ENCODE results near the gene THBS4. TPM values are rescaled to one million over a fixed set of nuclear protein-coding genes. Genes with fewer than 3 reads are reported as not detected.
A peak's percentile ranks its signal among the peaks of the same experiment; 100 is the strongest.

The THBS4 gene
- total RNA-seq (2014; rRNA removed; shearing (Covaris generic)) (under 0.01 and 0.43 TPM in 2 replicates), polyA plus RNA-seq (2016; fragmentation: Nextera tagmentation; extraction: Ambion mirVana) (0.70 and 0.74 TPM in 2 replicates)

GRCh38 chr5:80034962-80035821 is at the start of gene THBS4:
Gene THBS4, plus strand, starts transcription at chr5:80035348. Its CDS starts 190 bp downstream, at chr5:80035538.
- Histone ChIP-seq H4K20me1 (ENCODE audit: insufficient read depth) (no peaks in the 10 kb centered on the region), H3K9ac (no peak within 1 kb of the TSS), H3K4me3 (no peak within 1 kb of the TSS), H3K79me2 (ENCODE audit: insufficient read depth) (no peaks in the 10 kb centered on the region), H3K27ac (no peak within 1 kb of the TSS), H3K27me3 (replicated peaks; ENCODE audit: insufficient read depth) (peaks cover 70% of the 10 kb centered on the region), H3K9me3 (ENCODE audit: low read depth) (no peaks in the 10 kb centered on the region), H2AFZ (no peak within 1 kb of the TSS), H3F3A (ENCODE audit: insufficient read depth) (no peaks in the 10 kb centered on the region), H3K4me2 (ENCODE audit: unreplicated experiment) (no peak within 1 kb of the TSS), H3K4me1 (ENCODE audit: insufficient read depth) (no peaks in the 10 kb centered on the region), H3K9me2 (ENCODE audit: insufficient read depth) (no peaks in the 10 kb centered on the region), H3K36me3 (ENCODE audit: low read depth) (no peaks in the 10 kb centered on the region)
- TF ChIP-seq EZH2 (IDR thresholded peaks at IDR 0.05; ENCODE audit: insufficient read depth, poor library complexity, severe bottlenecking) (peak; percentile 49), EZH2phosphoT487 (IDR thresholded peaks at IDR 0.05; ENCODE audit: insufficient read depth, low read depth) (no peak)
- DNase-seq = peak; percentile 16
- WGBS, 2 experiments (ENCODE audit: low coverage in 1 of 2, low lambda C conversion rate in 2 of 2, missing lambda C conversion rate in 2 of 2) = 18% methylated on average over 26 to 61 of the region's 76 CpGs
- in situ Hi-C loops (cut with MboI) = no loop called here

- Histone ChIP-seq H3K9me3 (ENCODE audit: low read depth) (no peaks in the 10 kb centered on the region), H3K4me2 (ENCODE audit: unreplicated experiment) (no peak overlapping the region), H3K27ac (no peak overlapping the region), H3F3A (ENCODE audit: insufficient read depth) (peaks cover 19% of the 10 kb centered on the region; the same call in 1 of the 2 replicates), H3K9ac (no peak overlapping the region), H3K27me3 (replicated peaks; ENCODE audit: insufficient read depth) (no peaks in the 10 kb centered on the region), H2AFZ (no peak overlapping the region), H4K20me1 (ENCODE audit: insufficient read depth) (no peaks in the 10 kb centered on the region), H3K9me2 (ENCODE audit: insufficient read depth) (no peaks in the 10 kb centered on the region), H3K4me3 (no peak overlapping the region), H3K79me2 (ENCODE audit: insufficient read depth) (peaks cover 18% of the 10 kb centered on the region), H3K4me1 (ENCODE audit: insufficient read depth) (peaks cover 24% of the 10 kb centered on the region), H3K36me3 (ENCODE audit: low read depth) (peaks cover 41% of the 10 kb centered on the region)
- in situ Hi-C loops (cut with MboI) = no loop called here
- DNase-seq = no peak
- TF ChIP-seq EZH2 (IDR thresholded peaks at IDR 0.05; ENCODE audit: insufficient read depth, poor library complexity, severe bottlenecking) (no peak), EZH2phosphoT487 (IDR thresholded peaks at IDR 0.05; ENCODE audit: insufficient read depth, low read depth) (no peak)
These were observed 48.9 kb upstream of the THBS4 start for GRCh38 chr5:79986260-79986659.

- Histone ChIP-seq H3K9me3 (ENCODE audit: low read depth) (no peaks in the 10 kb centered on the region), H3K36me3 (ENCODE audit: low read depth) (peaks cover 21% of the 10 kb centered on the region), H3K27ac (peak overlapping the region; percentile 88), H2AFZ (peak overlapping the region; percentile 95), H3K79me2 (ENCODE audit: insufficient read depth) (peaks cover 18% of the 10 kb centered on the region), H3K4me1 (ENCODE audit: insufficient read depth) (peaks cover 41% of the 10 kb centered on the region), H3K4me3 (peak overlapping the region; percentile 94), H3K4me2 (ENCODE audit: unreplicated experiment) (peak overlapping the region; percentile 99), H3F3A (ENCODE audit: insufficient read depth) (peaks cover 25% of the 10 kb centered on the region), H3K9ac (peak overlapping the region; percentile 93), H3K27me3 (replicated peaks; ENCODE audit: insufficient read depth) (no peaks in the 10 kb centered on the region), H3K9me2 (ENCODE audit: insufficient read depth) (no peaks in the 10 kb centered on the region), H4K20me1 (ENCODE audit: insufficient read depth) (no peaks in the 10 kb centered on the region)
- DNase-seq = peak; percentile 82
- no peak for TF ChIP-seq EZH2phosphoT487 (IDR thresholded peaks at IDR 0.05; ENCODE audit: insufficient read depth, low read depth)
- no peak for TF ChIP-seq EZH2 (IDR thresholded peaks at IDR 0.05; ENCODE audit: insufficient read depth, poor library complexity, severe bottlenecking)
- WGBS, 2 experiments (ENCODE audit: low coverage in 1 of 2, low lambda C conversion rate in 2 of 2, missing lambda C conversion rate in 2 of 2) = 9 to 13% methylated on average over 6 of the region's 6 CpGs
- in situ Hi-C loops (cut with MboI) = no loop called here
These were observed 44.9 kb upstream of the THBS4 start for GRCh38 chr5:79990205-79990597.

- peak within 1 kb of the TSS; percentile 95 for H2AFZ ChIP-seq
- peak; percentile 93 for DNase-seq
- no peaks in the 10 kb centered on the region for H3K9me2 ChIP-seq (ENCODE audit: insufficient read depth)
- H4K20me1 ChIP-seq (ENCODE audit: insufficient read depth) = no peaks in the 10 kb centered on the region
- H3K79me2 ChIP-seq (ENCODE audit: insufficient read depth) = peaks cover 18% of the 10 kb centered on the region
- peak within 1 kb of the TSS; percentile 94 for H3K4me3 ChIP-seq
- peaks cover 41% of the 10 kb centered on the region for H3K4me1 ChIP-seq (ENCODE audit: insufficient read depth)
- 1% methylated on average over 39 to 48 of the region's 50 CpGs for WGBS, 2 experiments (ENCODE audit: low coverage in 1 of 2, low lambda C conversion rate in 2 of 2, missing lambda C conversion rate in 2 of 2)
- peak within 1 kb of the TSS; percentile 99 for H3K4me2 ChIP-seq (ENCODE audit: unreplicated experiment)
- no peak for TF ChIP-seq EZH2phosphoT487 (IDR thresholded peaks at IDR 0.05; ENCODE audit: insufficient read depth, low read depth)
- no peak for TF ChIP-seq EZH2 (IDR thresholded peaks at IDR 0.05; ENCODE audit: insufficient read depth, poor library complexity, severe bottlenecking)
- peak within 1 kb of the TSS; percentile 88 for H3K27ac ChIP-seq
- H3F3A ChIP-seq (ENCODE audit: insufficient read depth) = peaks cover 25% of the 10 kb centered on the region
- peaks cover 20% of the 10 kb centered on the region for H3K36me3 ChIP-seq (ENCODE audit: low read depth)
- H3K9ac ChIP-seq = peak within 1 kb of the TSS; percentile 93
- in situ Hi-C loops (cut with MboI) = no loop called here
- H3K9me3 ChIP-seq (ENCODE audit: low read depth) = no peaks in the 10 kb centered on the region
- H3K27me3 ChIP-seq (replicated peaks; ENCODE audit: insufficient read depth) = no peaks in the 10 kb centered on the region
These were observed 44.3 kb upstream of the THBS4 start, which contains the start of gene MTX3 for GRCh38 chr5:79990598-79991507. Gene MTX3, minus strand, starts transcription at chr5:79991262. Its CDS starts 24 bp downstream, at chr5:79991238.
